Transverse colon (tissue), 4 donors: ENCODE data around the gene JAKMIP1. TPM values are rescaled to one million over a fixed set of nuclear protein-coding genes. Genes with fewer than 3 reads are reported as not detected.
A peak's percentile ranks its signal among the peaks of the same experiment; 100 is the strongest.

Source experiments
- DNase-seq: peaks from one replicate; pipeline ENCODE4 v3.0.0-alpha.2; 2019
- H3K27ac ChIP-seq, 4 donors: fragments of 200-600 bp; sonication (generic); 2 replicates each; pipeline ENCODE4 v1.5.1; 2016 to 2018; ENCODE audit warnings: inconsistent platforms in 4 of 4
- H3K27me3 ChIP-seq: fragments of 200-600 bp; sonication (generic); 2 replicates; pipeline ENCODE4 v1.5.1; 2017; ENCODE audit warnings: inconsistent platforms
- H3K36me3 ChIP-seq, 4 donors: fragments of 200-600 bp; sonication (generic); 2 replicates each; pipeline ENCODE4 v1.5.1; 2017 to 2019; ENCODE audit warnings: inconsistent platforms in 4 of 4
- H3K4me1 ChIP-seq, 4 donors: fragments of 200-600 bp; sonication (generic); 2 replicates each; pipeline ENCODE4 v1.5.1; 2017 to 2020; ENCODE audit warnings: inconsistent platforms in 4 of 4
- H3K4me3 ChIP-seq, 4 donors: fragments of 200-600 bp; sonication (generic); 1 replicate in 1 of 4; 2 replicates in 3 of 4; pipeline versions ENCODE4 v1.5.1 to v1.6.1; 2017 to 2019; ENCODE audit warnings: inconsistent platforms in 4 of 4
- H3K9me3 ChIP-seq, 2 donors: fragments of 200-600 bp; sonication (generic); 2 replicates each; pipeline ENCODE4 v1.5.1; 2017 to 2019; ENCODE audit warnings: inconsistent platforms in 2 of 2
- CTCF ChIP-seq, 5 experiments: fragments of 200-600 bp in 3 of 5; fragments of 450-650 bp in 2 of 5; sonication (generic) in 3 of 5; IDR thresholded peaks; 1 replicate in 2 of 5; 2 replicates in 3 of 5; pipeline ENCODE4 v1.5.1; 2016 to 2017; ENCODE audit warnings: antibody characterized with exemption in 5 of 5, inconsistent platforms in 3 of 5, mild to moderate bottlenecking in 2 of 5, moderate library complexity in 1 of 5
- EP300 ChIP-seq: sonication (generic); formaldehyde crosslinking; IDR thresholded peaks from one replicate; pipeline ENCODE4 v1.6.1; 2017; ENCODE audit warnings: antibody characterized with exemption, low read depth
- POLR2A ChIP-seq: fragments of 450-650 bp; IDR thresholded peaks from one replicate; pipeline ENCODE4 v1.6.1; 2016; ENCODE audit warnings: antibody characterized with exemption, mild to moderate bottlenecking, moderate library complexity
- POLR2AphosphoS5 ChIP-seq, 3 donors: sonication (generic); formaldehyde crosslinking; IDR thresholded peaks; one replicate each; pipeline ENCODE4 v1.6.1; 2016; ENCODE audit warnings: antibody characterized with exemption in 3 of 3
- WGBS, 2 donors: methylation state at CpG; one replicate each; pipeline ENCODE4 v1.1.5; 2018; ENCODE audit warnings: low coverage in 1 of 2; 5-methylcytosine and 5-hydroxymethylcytosine counted together
- in situ Hi-C, 4 donors: fragments of 200-750 bp; cut with MboI; loops; one replicate each; pipeline versions ENCODE4 v1.15.0 to v1.15.1; 2017; ENCODE audit warnings: low sequenced_read_pairs in 3 of 4, low pct_ligation_motif_present in 1 of 4, low pct_unique_long_range_greater_than_20kb in 1 of 4
- intact Hi-C: fragments of 100-400 bp; cut with DNase I; formaldehyde crosslinking; loops from one replicate; pipeline ENCODE4 v1.15.1; 2023; ENCODE audit warnings: low total_unique reads
- total RNA-seq, 4 donors: library from RNA; depleted of rRNA; stranded (reverse); fragments of >200 nt; gene quantifications; one replicate each; pipeline ENCODE4 v1.1.0, GENCODE V29; 2016

The JAKMIP1 gene
- total RNA-seq, 4 donors from 2014 or later = 1.2 to 1.7 TPM; not detected in 2

- TF ChIP-seq EP300 (no peak), CTCF (IDR thresholded peaks at IDR 0.05) (peak in 1 of 5 experiments; percentile 9), POLR2AphosphoS5 (IDR thresholded peaks at IDR 0.05) (no peak), POLR2A (no peak)
- Histone ChIP-seq H3K27ac (no peak overlapping the region), H3K4me3 (no peak overlapping the region), H3K4me1 (no peaks in the 10 kb centered on the region), H3K9me3 (no peaks in the 10 kb centered on the region), H3K27me3 (peaks cover 23% of the 10 kb centered on the region), H3K36me3 (no peaks in the 10 kb centered on the region)
- 10 to 39% methylated on average over 2 to 11 of the region's 11 CpGs for WGBS, 2 donors
- DNase-seq = no peak
- in situ Hi-C loops = no loop called here
- intact Hi-C loops = no loop called here
Observed at GRCh38 chr4:5979981-5980380, 220.4 kb downstream of the JAKMIP1 start.

- in situ Hi-C loops (no loop called here), intact Hi-C loops (no loop called here)
- no peak for DNase-seq
- Histone ChIP-seq H3K27me3 (peaks cover 18% of the 10 kb centered on the region), H3K4me3 (no peak overlapping the region), H3K4me1 (no peaks in the 10 kb centered on the region), H3K27ac (no peak overlapping the region), H3K36me3 (no peaks in the 10 kb centered on the region), H3K9me3 (no peaks in the 10 kb centered on the region)
- WGBS, 2 donors = 79% methylated on average over 9 of the region's 9 CpGs; no CpG with 5 or more reads in 1 of the 2 donors
- TF ChIP-seq POLR2A (no peak), POLR2AphosphoS5 (IDR thresholded peaks at IDR 0.05) (no peak), CTCF (IDR thresholded peaks at IDR 0.05) (no peak), EP300 (no peak)
Observed at GRCh38 chr4:5976921-5977320, 223.4 kb downstream of the JAKMIP1 start.

GRCh38 chr4:5976431-5976830, 223.9 kb downstream of the JAKMIP1 start:
- in situ Hi-C loops (no loop called here), intact Hi-C loops (no loop called here)
- no peaks in the 10 kb centered on the region for H3K36me3 ChIP-seq
- TF ChIP-seq POLR2AphosphoS5 (IDR thresholded peaks at IDR 0.05) (no peak), EP300 (no peak), POLR2A (no peak), CTCF (IDR thresholded peaks at IDR 0.05) (no peak)
- DNase-seq = no peak
- H3K9me3 ChIP-seq = no peaks in the 10 kb centered on the region
- WGBS, 2 donors = 88 to 100% methylated on average over 1 to 6 of the region's 6 CpGs
- H3K27me3 ChIP-seq = peaks cover 16% of the 10 kb centered on the region
- H3K4me3 ChIP-seq = no peak overlapping the region
- no peak overlapping the region for H3K27ac ChIP-seq
- no peaks in the 10 kb centered on the region for H3K4me1 ChIP-seq

Other genes starting within 250 kb of the JAKMIP1 start
- 1 to 10 TPM in 1 of 4 donors, under 1 TPM in 2, not detected in 1; 0.14 to 4.9 (median 0.32) TPM for gene C4orf50, start 182.1 kb downstream of the JAKMIP1 start, total RNA-seq
- gene WFS1, start 69.3 kb upstream of the JAKMIP1 start, total RNA-seq = 10 to 100 TPM; 11.5 to 23.5 (median 20.8) TPM